HK-2 (cell line): Measurements from ENCODE around the gene GAREM1.
"Not testable (repeated sequence)": the region's sequence is repeated elsewhere in the genome, so short reads cannot be mapped to it uniquely, and the experiment has no call there.

Source experiments
- DNase-seq: peaks from one replicate; pipeline ENCODE4 v3.0.0-alpha.2; 2018; ENCODE audit not compliant: unreplicated experiment

GAREM1 gene

GRCh38 chr18:32326450-32327308 is 144.0 kb downstream of the GAREM1 start:
- DNase-seq, result no peak

GRCh38 chr18:32324181-32324580 is 146.5 kb downstream of the GAREM1 start:
- no peak for DNase-seq

- no peak for DNase-seq
These were observed 148.9 kb downstream of the GAREM1 start for GRCh38 chr18:32321826-32322225.

- no peak for DNase-seq
These were observed 151.6 kb downstream of the GAREM1 start for GRCh38 chr18:32319084-32319483.

- no peak for DNase-seq
These were observed 152.1 kb downstream of the GAREM1 start for GRCh38 chr18:32318581-32318980.

- no peak for DNase-seq
These were observed 153.0 kb downstream of the GAREM1 start for GRCh38 chr18:32317651-32318050.

GRCh38 chr18:32315881-32316280 is 154.8 kb downstream of the GAREM1 start:
- DNase-seq, result no peak

GRCh38 chr18:32310774-32311173 is 159.9 kb downstream of the GAREM1 start:
- DNase-seq, result no peak

- no peak for DNase-seq
These were observed 160.6 kb downstream of the GAREM1 start for GRCh38 chr18:32310101-32310500.

DNA sequence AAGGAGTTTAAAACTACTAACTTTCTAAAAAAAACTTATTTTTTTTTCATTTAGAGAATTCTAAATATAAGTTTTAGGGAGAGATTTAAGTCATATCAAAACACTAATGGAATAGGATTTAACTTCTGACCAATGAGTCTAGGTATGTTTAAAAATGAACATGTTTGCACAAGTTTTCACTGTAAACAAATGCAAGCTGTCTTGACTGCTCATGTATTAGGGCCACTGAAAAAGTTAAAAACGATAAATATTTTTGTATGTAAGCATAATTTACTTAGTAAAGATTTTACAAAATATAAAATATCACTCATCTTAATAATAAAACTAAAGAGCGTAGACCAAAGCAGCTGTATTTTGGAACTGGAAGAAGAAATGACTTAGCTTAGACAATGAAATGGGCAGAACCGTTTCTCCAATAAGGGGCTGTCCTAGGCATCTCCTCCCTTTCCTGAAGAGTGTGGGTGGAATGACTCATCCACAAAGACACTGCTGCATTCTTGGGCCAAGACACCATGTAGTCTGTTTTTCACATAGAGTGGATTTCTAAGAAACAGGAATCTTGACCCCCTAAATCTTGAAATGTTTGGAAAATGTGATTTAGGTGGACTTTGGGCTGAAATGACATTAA is 162.1 kb downstream of the GAREM1 start:
- DNase-seq, result peak; percentile 16

- DNase-seq, result no peak
These were observed 167.3 kb downstream of the GAREM1 start for GRCh38 chr18:32303400-32303799.

- no peak for DNase-seq
These were observed 167.9 kb downstream of the GAREM1 start for GRCh38 chr18:32302806-32303205.

- no peak for DNase-seq
These were observed 168.5 kb downstream of the GAREM1 start for GRCh38 chr18:32301976-32302743.

DNA sequence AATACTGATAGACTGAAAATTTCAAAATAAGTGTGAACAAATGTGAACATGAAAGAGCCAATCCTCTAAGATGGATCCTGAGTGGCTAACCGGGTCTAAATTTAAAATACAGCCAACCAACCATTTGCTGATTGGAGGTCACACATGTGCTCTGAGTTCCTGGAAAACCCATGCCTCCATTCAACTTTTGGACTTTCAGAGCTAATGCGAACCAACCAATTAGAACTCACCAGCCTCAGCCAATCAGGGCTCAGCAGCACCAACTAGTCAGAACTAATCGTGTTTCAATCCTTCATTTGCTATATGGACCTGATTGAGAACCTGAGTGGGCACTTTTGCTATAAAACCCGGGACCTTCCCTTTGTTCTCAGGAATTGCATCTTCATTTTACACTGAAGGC is 169.3 kb downstream of the GAREM1 start:
- DNase-seq, result no peak

GRCh38 chr18:32300914-32301313 is 169.8 kb downstream of the GAREM1 start:
- no peak for DNase-seq

GRCh38 chr18:32299484-32299883 is 171.2 kb downstream of the GAREM1 start:
- no peak for DNase-seq

GRCh38 chr18:32298171-32298667 is 172.5 kb downstream of the GAREM1 start:
- no peak for DNase-seq

DNA sequence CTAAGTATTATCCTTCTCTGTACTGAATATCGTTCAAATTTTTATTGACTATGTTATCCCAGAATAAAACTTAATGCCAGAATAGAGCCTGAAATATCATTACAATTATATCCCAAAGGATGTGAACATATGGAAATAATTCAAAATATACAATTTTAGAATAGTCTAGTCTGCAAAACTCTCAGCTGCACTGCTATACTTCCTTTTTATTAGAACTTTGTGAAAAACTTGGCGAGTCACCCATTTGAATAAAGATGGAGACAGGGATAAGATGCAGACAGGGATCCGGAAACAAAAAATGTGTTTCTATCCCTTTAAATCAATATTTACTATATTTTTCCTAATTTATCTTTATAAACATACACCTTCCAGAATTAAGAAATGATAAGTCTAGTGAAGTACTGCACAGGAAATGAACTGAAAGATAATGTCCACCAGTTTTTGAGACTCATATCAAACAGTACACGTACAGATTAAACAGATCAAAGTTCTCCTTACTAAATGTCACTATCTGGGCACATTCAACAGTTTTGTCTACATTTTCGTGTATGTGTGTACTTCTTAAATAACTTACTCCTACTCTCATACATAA is 173.0 kb downstream of the GAREM1 start:
- no peak for DNase-seq

DNA sequence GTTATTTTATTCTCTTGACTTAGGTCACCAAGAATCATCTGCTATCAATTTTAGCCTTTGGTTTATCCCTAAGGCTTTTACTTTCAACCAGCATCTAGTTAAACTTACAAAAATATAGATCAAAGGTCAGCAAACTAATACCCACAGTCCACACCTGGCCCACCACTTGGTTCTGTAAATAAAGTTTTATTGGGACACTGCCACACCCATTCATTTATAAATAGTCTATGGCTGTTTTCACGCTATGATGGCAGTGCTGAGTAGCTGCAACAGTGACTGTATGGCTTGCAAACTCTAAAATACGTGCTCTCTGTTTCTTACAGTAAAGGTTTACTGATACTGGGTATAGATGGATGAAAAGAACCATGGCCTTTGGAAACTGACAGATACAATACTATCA is 173.8 kb downstream of the GAREM1 start:
- no peak for DNase-seq

- DNase-seq, result no peak
These were observed 175.1 kb downstream of the GAREM1 start for GRCh38 chr18:32295604-32296003.

DNA sequence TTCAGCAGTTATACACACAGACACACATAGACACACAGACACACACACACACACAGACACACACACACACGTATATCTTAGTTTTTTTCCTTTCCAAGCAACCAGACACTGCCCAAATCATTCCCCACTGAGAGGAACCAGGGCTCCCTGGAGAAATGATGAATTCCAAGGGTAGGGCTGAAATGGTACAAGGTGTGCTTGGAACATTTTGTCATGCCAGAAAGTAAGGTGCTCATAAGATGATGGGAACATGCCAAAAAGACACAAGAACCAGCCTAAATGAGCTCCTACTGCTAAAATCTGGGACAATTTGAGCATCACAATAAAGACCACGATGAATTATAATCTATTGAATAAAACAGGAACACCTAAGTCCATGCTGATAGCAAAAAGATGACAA is 177.6 kb downstream of the GAREM1 start:
- no peak for DNase-seq

DNA sequence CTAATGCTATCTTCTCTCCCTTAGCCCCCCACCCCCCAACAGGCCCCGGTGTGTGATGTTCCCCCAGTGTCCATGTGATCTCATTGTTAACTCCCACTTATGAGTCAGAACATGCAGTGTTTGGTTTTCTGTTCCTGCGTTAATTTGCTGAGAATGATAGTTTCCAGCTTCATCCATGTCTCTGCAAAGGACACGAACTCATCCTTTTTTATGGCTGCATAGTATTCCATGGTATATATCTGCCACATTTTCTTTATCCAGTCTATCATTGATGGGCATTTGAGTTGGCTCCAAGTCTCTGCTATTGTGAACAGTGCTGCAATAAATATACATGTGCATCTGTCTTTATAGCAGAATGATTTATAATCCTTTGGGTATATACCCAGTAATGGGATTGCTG is 179.1 kb downstream of the GAREM1 start:
- not testable (repeated sequence) for DNase-seq
